HepG2 (cell line): ENCODE data around the gene CTSW. TPM values are rescaled to one million over a fixed set of nuclear protein-coding genes. Genes with fewer than 3 reads are reported as not detected.
A peak's percentile ranks its signal among the peaks of the same experiment; 100 is the strongest.

Source experiments
- ATAC-seq: fragments of 200-7000 bp; cut with Tn5 transposase; 3 replicates; pipeline ENCODE4 v1.9.1; 2020; ENCODE audit warnings: mild to moderate bottlenecking, moderate library complexity
- BruUV-seq: library from RNA; stranded (reverse); fragments of 400-500 nt; replicated peaks from 2 replicates; lab custom pipeline; 2021; lab: Mats Ljungman, UMichigan
- CTCF ChIA-PET: fragments of 300-600 bp; formaldehyde crosslinking; extraction: SDS; loops from one replicate; lab custom pipeline; 2021; ENCODE audit warnings: low total read pairs, inconsistent platforms, low intra/inter-chr PET ratio; lab: Yijun Ruan, JAX
- POLR2A ChIA-PET: fragments of 350-600 bp; sonication (Branson Sonifier 250); formaldehyde crosslinking; loops from one replicate; lab custom pipeline; 2020; ENCODE audit warnings: antibody characterized with exemption, inconsistent platforms; lab: Yijun Ruan, JAX
- DNase-seq: peaks from one replicate; pipeline ENCODE4 v3.0.0-alpha.2; 2015; ENCODE audit warnings: low spot score
- FAIRE-seq: peaks from 3 replicates; lab custom pipeline; 2011; peaks lifted over from hg19 to GRCh38; lab: Jason Lieb, UNC
- H2AFZ ChIP-seq: one replicate; pipeline ENCODE4 v1.6.1; 2011; ENCODE audit warnings: low read length, inconsistent platforms
- H3K27ac ChIP-seq: fragments of 300-600 bp; 3 replicates; pipeline ENCODE4 v1.8.0; 2011; ENCODE audit warnings: mixed run types, mild to moderate bottlenecking, mixed read lengths, low read length, inconsistent platforms; ENCODE audit not compliant: insufficient read depth; ENCODE audit errors: extremely low read length
- H3K27me3 ChIP-seq, 2 experiments: fragments of 200-600 bp in 1 of 2; 2 replicates in 1 of 2; 3 replicates in 1 of 2; pipeline versions ENCODE4 v1.6.0 to v1.8.0; 2011; ENCODE audit warnings: low read length in 2 of 2, mild to moderate bottlenecking in 2 of 2, moderate library complexity in 2 of 2, inconsistent platforms in 1 of 2; ENCODE audit not compliant: insufficient read depth in 2 of 2, control insufficient read depth in 1 of 2
- H3K36me3 ChIP-seq, 2 experiments: fragments of 200-600 bp in 1 of 2; replicated peaks in 1 of 2; 2 replicates in 1 of 2; 3 replicates in 1 of 2; pipeline versions ENCODE4 v1.5.1 to v1.8.0; 2011; ENCODE audit warnings: low read length in 2 of 2, inconsistent platforms in 1 of 2; ENCODE audit not compliant: insufficient read depth in 2 of 2, control insufficient read depth in 1 of 2
- H3K4me1 ChIP-seq: 2 replicates; pipeline ENCODE4 v1.5.1; 2012; ENCODE audit warnings: low read length, inconsistent platforms; ENCODE audit not compliant: insufficient read depth
- H3K4me2 ChIP-seq: 2 replicates; pipeline ENCODE4 v1.6.0; 2011; ENCODE audit warnings: low read depth, low read length, inconsistent platforms
- H3K4me3 ChIP-seq, 3 experiments: fragments of 200-600 bp in 1 of 3; sonication (generic), shearing (Covaris generic) in 1 of 3; replicated peaks in 1 of 3; 2 replicates each; pipeline ENCODE4 v1.5.1; 2011 to 2016; ENCODE audit warnings: low read length in 3 of 3, inconsistent platforms in 2 of 3, low read depth in 2 of 3, mild to moderate bottlenecking in 2 of 3, control low read depth in 1 of 3, mixed read lengths in 1 of 3; ENCODE audit not compliant: insufficient read depth in 1 of 3
- H3K79me2 ChIP-seq: one replicate; pipeline ENCODE4 v1.6.1; 2011; ENCODE audit warnings: low read length, inconsistent platforms; ENCODE audit not compliant: insufficient read depth
- H3K9ac ChIP-seq: 2 replicates; pipeline ENCODE4 v1.6.0; 2011; ENCODE audit warnings: mild to moderate bottlenecking, low read depth, low read length, inconsistent platforms; ENCODE audit not compliant: insufficient read depth
- H3K9me3 ChIP-seq: 2 replicates; pipeline ENCODE4 v1.5.1; 2012; ENCODE audit warnings: mild to moderate bottlenecking, low read length
- H4K20me1 ChIP-seq: 2 replicates; pipeline ENCODE4 v1.6.0; 2011; ENCODE audit warnings: inconsistent platforms, mild to moderate bottlenecking, low read length, moderate library complexity; ENCODE audit not compliant: insufficient read depth
- ERF ChIP-seq: IDR thresholded peaks from 2 replicates; pipeline ENCODE4 v1.6.1; 2018; ENCODE audit warnings: missing biosample characterization, missing genetic modification reagents
- GPN1 ChIP-seq: sonication (generic); formaldehyde crosslinking; IDR thresholded peaks from 2 replicates; pipeline ENCODE4 v1.5.1; 2020; ENCODE audit warnings: missing genetic modification reagents, borderline replicate concordance
- HMG20B ChIP-seq: conservative IDR thresholded peaks from 2 replicates; pipeline ENCODE4 v1.6.1; 2016; ENCODE audit warnings: missing genetic modification reagents, missing compliant biosample characterization
- HOXD1 ChIP-seq: sonication (generic); formaldehyde crosslinking; IDR thresholded peaks from 2 replicates; pipeline ENCODE4 v1.5.0; 2020; ENCODE audit warnings: missing genetic modification reagents
- KAT2B ChIP-seq: fragments of 150-350 bp; IDR thresholded peaks from 2 replicates; pipeline ENCODE4 v1.6.1; 2014; ENCODE audit warnings: low read depth, low read length, borderline replicate concordance
- KMT2B ChIP-seq: IDR thresholded peaks from 2 replicates; pipeline ENCODE4 v1.6.1; 2016; ENCODE audit warnings: missing genetic modification reagents, missing compliant biosample characterization
- MED1 ChIP-seq: sonication (generic); formaldehyde crosslinking; IDR thresholded peaks from 2 replicates; pipeline ENCODE4 v1.4.0; 2020; ENCODE audit warnings: missing genetic modification reagents
- PHF5A ChIP-seq: IDR thresholded peaks from one replicate; pipeline ENCODE4 v1.6.1; 2018; ENCODE audit warnings: low read depth, missing genetic modification reagents; ENCODE audit not compliant: unreplicated experiment
- RBM22 ChIP-seq: fragments of 200-400 bp; formaldehyde crosslinking; optimal IDR thresholded peaks from 2 replicates; pipeline ENCODE3; 2017; ENCODE audit warnings: mild to moderate bottlenecking, low read length, moderate library complexity
- ZNF205 ChIP-seq: IDR thresholded peaks from 2 replicates; pipeline ENCODE4 v1.6.1; 2018; ENCODE audit warnings: missing biosample characterization, missing genetic modification reagents
- ZNF33A ChIP-seq: sonication (generic); formaldehyde crosslinking; IDR thresholded peaks from 2 replicates; pipeline ENCODE4 v1.5.1; 2020; ENCODE audit warnings: missing genetic modification reagents, mild to moderate bottlenecking, moderate library complexity, borderline replicate concordance
- ZNF383 ChIP-seq: sonication (generic); formaldehyde crosslinking; IDR thresholded peaks from 2 replicates; pipeline ENCODE4 v1.4.0; 2020; ENCODE audit warnings: missing genetic modification reagents, mild to moderate bottlenecking, borderline replicate concordance
- ZNF589 ChIP-seq: sonication (generic); formaldehyde crosslinking; conservative IDR thresholded peaks from 2 replicates; pipeline ENCODE4 v1.8.0; 2022; ENCODE audit warnings: mild to moderate bottlenecking, moderate library complexity, missing genetic modification reagents
- ZNF839 ChIP-seq: sonication (generic); formaldehyde crosslinking; IDR thresholded peaks from 2 replicates; pipeline ENCODE4 v1.4.0; 2020; ENCODE audit warnings: missing genetic modification reagents, mild to moderate bottlenecking, borderline replicate concordance
- WGBS: methylation state at CpG from one replicate; pipeline ENCODE4 v1.1.6; 2017; ENCODE audit warnings: low lambda C conversion rate; 5-methylcytosine and 5-hydroxymethylcytosine counted together
- in situ Hi-C: cut with HindIII; loops from 2 replicates; pipeline ENCODE4 v1.10.0; 2017; ENCODE audit warnings: low pct_unique_long_range_greater_than_20kb; ENCODE audit not compliant: extremely low pct_ligation_motif_present
- intact Hi-C: fragments of 100-400 bp; cut with micrococcal nuclease; formaldehyde crosslinking; loops from one replicate; pipeline ENCODE4 v1.10.0; 2022; ENCODE audit not compliant: unreplicated experiment
- polyA plus RNA-seq, 8 experiments: library from polyadenylated mRNA; depleted of rRNA in 3 of 8; stranded (reverse) in 7 of 8; unstranded in 1 of 8; fragments of >200 nt; fragmentation: Illumina TruSeq in 4 of 8; extraction: Trizol in 4 of 8; gene quantifications; 2 replicates each; pipeline versions ENCODE4 v1.2.1 to v1.2.3, GENCODE V29; 2011 to 2016; ENCODE audit warnings: low read depth in 4 of 8, missing spikeins in 1 of 8, mixed read lengths in 1 of 8; ENCODE audit not compliant: insufficient read depth in 1 of 8
- total RNA-seq, 5 experiments: library from RNA; depleted of rRNA; stranded (reverse); fragments of >200 nt; fragmentation: Illumina TruSeq; extraction: Trizol; gene quantifications; 2 replicates each; pipeline ENCODE4 v1.2.3, GENCODE V29; 2016; ENCODE audit warnings: low read depth in 1 of 5
- TF ChIP-seq, protein P1 (sequence below): sonication (generic); formaldehyde crosslinking; IDR thresholded peaks from 2 replicates; pipeline ENCODE4 v1.5.0; 2020; ENCODE audit warnings: mild to moderate bottlenecking, low read depth, missing genetic modification reagents, borderline replicate concordance
- TF ChIP-seq, protein P2 (sequence below): sonication (generic); formaldehyde crosslinking; IDR thresholded peaks from 2 replicates; pipeline ENCODE4 v1.5.1; 2020; ENCODE audit warnings: missing genetic modification reagents, mild to moderate bottlenecking, borderline replicate concordance
- TF ChIP-seq, protein P3 (sequence below): sonication (generic); formaldehyde crosslinking; IDR thresholded peaks from 2 replicates; pipeline ENCODE4 v1.4.0; 2020; ENCODE audit warnings: mild to moderate bottlenecking, missing genetic modification reagents
- TF ChIP-seq, protein P4 (sequence below): sonication (generic); formaldehyde crosslinking; IDR thresholded peaks from 2 replicates; pipeline ENCODE4 v1.8.0; 2022; ENCODE audit warnings: mild to moderate bottlenecking, missing genetic modification reagents

Gene CTSW
- total and polyA plus RNA-seq, 2 of the 13 experiments (the other 11 are each of a cell fraction or from before 2014, with no cell fraction given) = 0.09 TPM; not detected in 1

DNA sequence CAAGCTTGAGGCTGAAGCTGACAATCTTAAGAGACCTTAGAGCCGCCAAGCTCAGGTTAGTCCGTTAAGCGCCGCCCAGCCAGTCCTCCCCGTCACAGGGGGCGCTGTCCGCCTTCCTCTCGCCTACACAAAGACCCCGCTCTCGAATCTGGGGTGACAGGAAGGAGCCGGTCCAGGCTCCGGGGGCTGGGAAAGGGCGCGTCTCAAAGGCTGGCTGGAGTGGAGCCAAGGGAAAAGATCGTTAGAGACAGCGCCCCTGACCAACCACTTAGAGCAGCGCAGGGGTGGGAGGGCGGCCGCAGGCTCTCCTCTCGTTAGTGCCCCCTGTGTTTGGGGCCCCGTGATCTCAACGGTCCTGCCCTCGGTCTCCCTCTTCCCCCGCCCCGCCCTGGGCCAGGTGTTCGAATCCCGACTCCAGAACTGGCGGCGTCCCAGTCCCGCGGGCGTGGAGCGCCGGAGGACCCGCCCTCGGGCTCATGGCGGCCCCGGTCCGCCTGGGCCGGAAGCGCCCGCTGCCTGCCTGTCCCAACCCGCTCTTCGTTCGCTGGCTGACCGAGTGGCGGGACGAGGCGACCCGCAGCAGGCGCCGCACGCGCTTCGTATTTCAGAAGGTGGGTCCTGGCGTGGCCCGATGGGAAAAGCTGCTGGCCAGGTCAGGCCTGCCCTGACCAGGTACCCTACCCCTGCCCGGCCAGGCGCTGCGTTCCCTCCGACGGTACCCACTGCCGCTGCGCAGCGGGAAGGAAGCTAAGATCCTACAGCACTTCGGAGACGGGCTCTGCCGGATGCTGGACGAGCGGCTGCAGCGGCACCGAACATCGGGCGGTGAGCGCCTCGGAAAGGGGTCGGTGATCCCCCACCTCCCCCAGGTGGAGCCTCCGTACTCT, 19.1 kb upstream of the CTSW start, which contains the start of gene MUS81:
Gene MUS81 (plus strand): TSS at position 156 of the 887 bp plus-strand sequence. CDS start 321 bp downstream, at position 477.
- Histone ChIP-seq H3K4me2 (peak within 1 kb of the TSS; percentile 100), H3K9me3 (no peaks in the 10 kb centered on the region), H3K27ac (peak within 1 kb of the TSS; percentile 90), H3K27me3 (no peaks in the 10 kb centered on the region; a peak in 1 of 5 replicates), H4K20me1 (peaks cover 21% of the 10 kb centered on the region), H2AFZ (no peak within 1 kb of the TSS), H3K4me1 (peaks cover 41% of the 10 kb centered on the region), H3K79me2 (peaks cover 32% of the 10 kb centered on the region), H3K4me3 (peak within 1 kb of the TSS; percentile 80 to 99 (median 89)), H3K9ac (peak within 1 kb of the TSS; percentile 89), H3K36me3 (peaks cover 16 to 44% of the 10 kb centered on the region in 2 experiments)
- peak; percentile 71 for FAIRE-seq
- ChIA-PET CTCF (interaction anchor here (0.9 to 1.9 kb wide), 4 partner anchors 24 to 149 kb away, joined by 3 to 7 read pairs (median 5); no protein-coding TSS in a partner anchor), POLR2A (interaction anchor here (0.7 to 5.4 kb wide), 26 partner anchors 10 to 438 kb away, joined by 3 to 81 read pairs (median 5); partner anchors contain the start of genes AP5B1, BANF1, CCDC85B and EFEMP2)
- BruUV-seq = TSS peak; percentile 38
- in situ Hi-C loops (no loop called here), intact Hi-C loops (no loop called here)
- WGBS = under 1% methylated on average over 10 of the region's 78 CpGs
- peak; percentile 97 for DNase-seq
- ATAC-seq = peak; percentile 60
- TF ChIP-seq KMT2B (CRISPR knock-in tag) = peak; percentile 57; the same call in 1 of the 2 replicates
- TF ChIP-seq, protein P1, sequence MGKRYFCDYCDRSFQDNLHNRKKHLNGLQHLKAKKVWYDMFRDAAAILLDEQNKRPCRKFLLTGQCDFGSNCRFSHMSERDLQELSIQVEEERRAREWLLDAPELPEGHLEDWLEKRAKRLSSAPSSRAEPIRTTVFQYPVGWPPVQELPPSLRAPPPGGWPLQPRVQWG (CRISPR knock-in tag) = no peak
- TF ChIP-seq ERF (CRISPR knock-in tag) = peak; percentile 85; the same call in 1 of the 2 replicates
- TF ChIP-seq RBM22 = no peak
- no peak for TF ChIP-seq ZNF383 (CRISPR knock-in tag)
- no peak for TF ChIP-seq ZNF839
- TF ChIP-seq, protein P2, sequence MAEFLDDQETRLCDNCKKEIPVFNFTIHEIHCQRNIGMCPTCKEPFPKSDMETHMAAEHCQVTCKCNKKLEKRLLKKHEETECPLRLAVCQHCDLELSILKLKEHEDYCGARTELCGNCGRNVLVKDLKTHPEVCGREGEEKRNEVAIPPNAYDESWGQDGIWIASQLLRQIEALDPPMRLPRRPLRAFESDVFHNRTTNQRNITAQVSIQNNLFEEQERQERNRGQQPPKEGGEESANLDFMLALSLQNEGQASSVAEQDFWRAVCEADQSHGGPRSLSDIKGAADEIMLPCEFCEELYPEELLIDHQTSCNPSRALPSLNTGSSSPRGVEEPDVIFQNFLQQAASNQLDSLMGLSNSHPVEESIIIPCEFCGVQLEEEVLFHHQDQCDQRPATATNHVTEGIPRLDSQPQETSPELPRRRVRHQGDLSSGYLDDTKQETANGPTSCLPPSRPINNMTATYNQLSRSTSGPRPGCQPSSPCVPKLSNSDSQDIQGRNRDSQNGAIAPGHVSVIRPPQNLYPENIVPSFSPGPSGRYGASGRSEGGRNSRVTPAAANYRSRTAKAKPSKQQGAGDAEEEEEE (CRISPR knock-in tag) = 0 out of 2 replicates have a peak, but pooled peaks have one; percentile 21
- TF ChIP-seq MED1 (CRISPR knock-in tag) = peak; percentile 74
- peak; percentile 70; the same call in 1 of the 2 replicates for TF ChIP-seq GPN1
- peak; percentile 45 for TF ChIP-seq PHF5A
- TF ChIP-seq HOXD1 (CRISPR knock-in tag) = no peak
- TF ChIP-seq ZNF205 (CRISPR knock-in tag) = peak; percentile 75; the same call in 1 of the 2 replicates
- no peak for TF ChIP-seq KAT2B
- TF ChIP-seq, protein P3, sequence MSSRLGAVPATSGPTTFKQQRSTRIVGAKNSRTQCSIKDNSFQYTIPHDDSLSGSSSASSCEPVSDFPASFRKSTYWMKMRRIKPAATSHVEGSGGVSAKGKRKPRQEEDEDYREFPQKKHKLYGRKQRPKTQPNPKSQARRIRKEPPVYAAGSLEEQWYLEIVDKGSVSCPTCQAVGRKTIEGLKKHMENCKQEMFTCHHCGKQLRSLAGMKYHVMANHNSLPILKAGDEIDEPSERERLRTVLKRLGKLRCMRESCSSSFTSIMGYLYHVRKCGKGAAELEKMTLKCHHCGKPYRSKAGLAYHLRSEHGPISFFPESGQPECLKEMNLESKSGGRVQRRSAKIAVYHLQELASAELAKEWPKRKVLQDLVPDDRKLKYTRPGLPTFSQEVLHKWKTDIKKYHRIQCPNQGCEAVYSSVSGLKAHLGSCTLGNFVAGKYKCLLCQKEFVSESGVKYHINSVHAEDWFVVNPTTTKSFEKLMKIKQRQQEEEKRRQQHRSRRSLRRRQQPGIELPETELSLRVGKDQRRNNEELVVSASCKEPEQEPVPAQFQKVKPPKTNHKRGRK = no peak
- TF ChIP-seq, protein P4, sequence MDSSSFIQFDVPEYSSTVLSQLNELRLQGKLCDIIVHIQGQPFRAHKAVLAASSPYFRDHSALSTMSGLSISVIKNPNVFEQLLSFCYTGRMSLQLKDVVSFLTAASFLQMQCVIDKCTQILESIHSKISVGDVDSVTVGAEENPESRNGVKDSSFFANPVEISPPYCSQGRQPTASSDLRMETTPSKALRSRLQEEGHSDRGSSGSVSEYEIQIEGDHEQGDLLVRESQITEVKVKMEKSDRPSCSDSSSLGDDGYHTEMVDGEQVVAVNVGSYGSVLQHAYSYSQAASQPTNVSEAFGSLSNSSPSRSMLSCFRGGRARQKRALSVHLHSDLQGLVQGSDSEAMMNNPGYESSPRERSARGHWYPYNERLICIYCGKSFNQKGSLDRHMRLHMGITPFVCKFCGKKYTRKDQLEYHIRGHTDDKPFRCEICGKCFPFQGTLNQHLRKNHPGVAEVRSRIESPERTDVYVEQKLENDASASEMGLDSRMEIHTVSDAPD = no peak
- TF ChIP-seq HMG20B (CRISPR knock-in tag) = 0 out of 2 replicates have a peak, but pooled peaks have one; percentile 47
- TF ChIP-seq ZNF589 (CRISPR knock-in tag) = no peak
- TF ChIP-seq ZNF33A (CRISPR knock-in tag) = peak; percentile 88; the same call in 1 of the 2 replicates
